ENCODE data around the gene BLID.

DNA sequence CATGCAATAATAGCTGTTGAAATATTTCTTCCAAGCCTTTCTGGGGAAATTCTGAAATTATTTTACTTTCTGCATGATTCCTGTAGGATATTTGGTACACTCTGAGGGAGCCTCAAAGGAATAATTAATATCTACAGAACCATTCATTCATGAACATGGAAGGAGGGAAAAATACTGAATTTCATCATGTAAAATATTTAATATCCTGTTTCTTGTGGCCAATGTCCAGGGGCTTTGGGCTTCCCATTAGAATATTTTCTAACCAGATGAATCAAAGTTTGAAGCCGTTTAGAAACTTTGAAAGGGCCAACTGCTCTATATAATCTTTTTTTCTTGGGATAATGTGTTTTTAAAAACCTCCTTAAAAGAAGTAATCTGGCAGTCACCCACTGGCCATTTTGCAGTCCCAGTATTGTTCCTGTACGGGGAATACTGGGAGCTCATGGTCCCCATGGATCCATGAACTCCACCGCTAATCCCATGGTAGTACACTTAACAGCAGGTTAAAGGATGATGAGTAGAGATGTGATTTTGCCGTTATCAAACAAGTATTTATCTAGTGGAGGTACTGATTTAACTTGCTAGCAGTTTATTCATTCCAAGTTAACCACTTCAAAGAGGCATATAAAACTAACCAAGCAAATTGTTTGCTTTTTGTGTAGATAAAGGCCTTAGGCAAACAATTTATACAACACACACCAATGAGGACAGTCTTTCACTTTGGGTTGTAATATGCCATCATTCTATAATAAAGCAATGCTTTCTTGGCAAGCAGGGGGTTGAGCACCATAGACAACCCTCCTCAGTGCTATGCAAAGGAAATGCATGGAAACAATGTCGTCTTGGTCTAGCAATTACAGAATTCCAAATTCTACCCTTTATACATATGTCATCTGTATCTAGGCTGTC, 34.5 kb upstream of the BLID start:
- no peak for TF ChIP-seq EP300 (conservative IDR thresholded peaks at IDR 0.05; ENCODE audit: poor library complexity, severe bottlenecking)
- TF ChIP-seq, protein P1, sequence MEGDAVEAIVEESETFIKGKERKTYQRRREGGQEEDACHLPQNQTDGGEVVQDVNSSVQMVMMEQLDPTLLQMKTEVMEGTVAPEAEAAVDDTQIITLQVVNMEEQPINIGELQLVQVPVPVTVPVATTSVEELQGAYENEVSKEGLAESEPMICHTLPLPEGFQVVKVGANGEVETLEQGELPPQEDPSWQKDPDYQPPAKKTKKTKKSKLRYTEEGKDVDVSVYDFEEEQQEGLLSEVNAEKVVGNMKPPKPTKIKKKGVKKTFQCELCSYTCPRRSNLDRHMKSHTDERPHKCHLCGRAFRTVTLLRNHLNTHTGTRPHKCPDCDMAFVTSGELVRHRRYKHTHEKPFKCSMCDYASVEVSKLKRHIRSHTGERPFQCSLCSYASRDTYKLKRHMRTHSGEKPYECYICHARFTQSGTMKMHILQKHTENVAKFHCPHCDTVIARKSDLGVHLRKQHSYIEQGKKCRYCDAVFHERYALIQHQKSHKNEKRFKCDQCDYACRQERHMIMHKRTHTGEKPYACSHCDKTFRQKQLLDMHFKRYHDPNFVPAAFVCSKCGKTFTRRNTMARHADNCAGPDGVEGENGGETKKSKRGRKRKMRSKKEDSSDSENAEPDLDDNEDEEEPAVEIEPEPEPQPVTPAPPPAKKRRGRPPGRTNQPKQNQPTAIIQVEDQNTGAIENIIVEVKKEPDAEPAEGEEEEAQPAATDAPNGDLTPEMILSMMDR (IDR thresholded peaks at IDR 0.05; ENCODE audit: poor library complexity, severe bottlenecking), result no peak
- no peak for TF ChIP-seq EZH2 (IDR thresholded peaks at IDR 0.05; ENCODE audit: borderline replicate concordance, insufficient read depth, low read length, poor library complexity, severe bottlenecking)
- no peak for TF ChIP-seq SMC3 (conservative IDR thresholded peaks at IDR 0.05; ENCODE audit: poor library complexity)
- no peak for TF ChIP-seq POLR2AphosphoS5 (IDR thresholded peaks at IDR 0.05)
- TF ChIP-seq MXI1 (conservative IDR thresholded peaks at IDR 0.05; ENCODE audit: poor library complexity, severe bottlenecking), result no peak
- TF ChIP-seq RAD21 (conservative IDR thresholded peaks at IDR 0.05), result no peak
- no peak for TF ChIP-seq TAF1 (IDR thresholded peaks at IDR 0.05; ENCODE audit: low read depth)
- TF ChIP-seq, protein P2, sequence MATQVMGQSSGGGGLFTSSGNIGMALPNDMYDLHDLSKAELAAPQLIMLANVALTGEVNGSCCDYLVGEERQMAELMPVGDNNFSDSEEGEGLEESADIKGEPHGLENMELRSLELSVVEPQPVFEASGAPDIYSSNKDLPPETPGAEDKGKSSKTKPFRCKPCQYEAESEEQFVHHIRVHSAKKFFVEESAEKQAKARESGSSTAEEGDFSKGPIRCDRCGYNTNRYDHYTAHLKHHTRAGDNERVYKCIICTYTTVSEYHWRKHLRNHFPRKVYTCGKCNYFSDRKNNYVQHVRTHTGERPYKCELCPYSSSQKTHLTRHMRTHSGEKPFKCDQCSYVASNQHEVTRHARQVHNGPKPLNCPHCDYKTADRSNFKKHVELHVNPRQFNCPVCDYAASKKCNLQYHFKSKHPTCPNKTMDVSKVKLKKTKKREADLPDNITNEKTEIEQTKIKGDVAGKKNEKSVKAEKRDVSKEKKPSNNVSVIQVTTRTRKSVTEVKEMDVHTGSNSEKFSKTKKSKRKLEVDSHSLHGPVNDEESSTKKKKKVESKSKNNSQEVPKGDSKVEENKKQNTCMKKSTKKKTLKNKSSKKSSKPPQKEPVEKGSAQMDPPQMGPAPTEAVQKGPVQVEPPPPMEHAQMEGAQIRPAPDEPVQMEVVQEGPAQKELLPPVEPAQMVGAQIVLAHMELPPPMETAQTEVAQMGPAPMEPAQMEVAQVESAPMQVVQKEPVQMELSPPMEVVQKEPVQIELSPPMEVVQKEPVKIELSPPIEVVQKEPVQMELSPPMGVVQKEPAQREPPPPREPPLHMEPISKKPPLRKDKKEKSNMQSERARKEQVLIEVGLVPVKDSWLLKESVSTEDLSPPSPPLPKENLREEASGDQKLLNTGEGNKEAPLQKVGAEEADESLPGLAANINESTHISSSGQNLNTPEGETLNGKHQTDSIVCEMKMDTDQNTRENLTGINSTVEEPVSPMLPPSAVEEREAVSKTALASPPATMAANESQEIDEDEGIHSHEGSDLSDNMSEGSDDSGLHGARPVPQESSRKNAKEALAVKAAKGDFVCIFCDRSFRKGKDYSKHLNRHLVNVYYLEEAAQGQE (IDR thresholded peaks at IDR 0.05; ENCODE audit: borderline replicate concordance), result no peak

Data from neural cell (in vitro differentiated cells).